Upper lobe of left lung (tissue), 4 donors: ENCODE data around the gene PTPN1.

Experiments used
- EP300 ChIP-seq, 4 donors: sonication (generic); formaldehyde crosslinking; IDR thresholded peaks; one replicate each; pipeline ENCODE4 v1.5.1; 2017; ENCODE audit warnings: antibody characterized with exemption in 4 of 4, control low read depth in 2 of 4
- POLR2A ChIP-seq, 4 donors: fragments of 450-650 bp; IDR thresholded peaks; one replicate each; pipeline ENCODE4 v1.5.1; 2016 to 2017; ENCODE audit warnings: antibody characterized with exemption in 4 of 4, mild to moderate bottlenecking in 2 of 4
- TF ChIP-seq, protein P1 (sequence below), 6 experiments: fragments of 450-650 bp in 4 of 6; fragments of 200-600 bp in 2 of 6; sonication (generic) in 2 of 6; IDR thresholded peaks; one replicate each; pipeline ENCODE4 v1.5.1; 2016 to 2019; ENCODE audit warnings: antibody characterized with exemption in 6 of 6

DNA sequence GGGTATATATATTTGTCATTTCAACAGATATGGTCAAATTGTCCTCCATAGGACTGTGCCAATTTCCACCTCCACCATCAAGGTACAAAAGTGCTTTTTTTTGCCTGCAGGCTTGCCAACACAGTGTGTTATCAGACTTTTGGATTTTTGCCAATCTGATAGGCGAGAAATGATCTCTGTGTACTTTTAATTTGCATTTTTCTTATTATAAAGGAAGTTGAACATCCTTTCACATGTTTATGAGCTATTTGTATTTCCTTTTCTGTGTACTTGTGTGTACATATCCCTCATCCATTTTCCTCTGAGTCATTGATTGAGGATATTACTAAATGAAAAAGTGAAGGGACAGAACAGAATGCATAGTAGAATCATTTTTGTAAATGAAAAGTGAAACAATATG lies 39.0 kb upstream of the PTPN1 start:
- TF ChIP-seq, protein P1, sequence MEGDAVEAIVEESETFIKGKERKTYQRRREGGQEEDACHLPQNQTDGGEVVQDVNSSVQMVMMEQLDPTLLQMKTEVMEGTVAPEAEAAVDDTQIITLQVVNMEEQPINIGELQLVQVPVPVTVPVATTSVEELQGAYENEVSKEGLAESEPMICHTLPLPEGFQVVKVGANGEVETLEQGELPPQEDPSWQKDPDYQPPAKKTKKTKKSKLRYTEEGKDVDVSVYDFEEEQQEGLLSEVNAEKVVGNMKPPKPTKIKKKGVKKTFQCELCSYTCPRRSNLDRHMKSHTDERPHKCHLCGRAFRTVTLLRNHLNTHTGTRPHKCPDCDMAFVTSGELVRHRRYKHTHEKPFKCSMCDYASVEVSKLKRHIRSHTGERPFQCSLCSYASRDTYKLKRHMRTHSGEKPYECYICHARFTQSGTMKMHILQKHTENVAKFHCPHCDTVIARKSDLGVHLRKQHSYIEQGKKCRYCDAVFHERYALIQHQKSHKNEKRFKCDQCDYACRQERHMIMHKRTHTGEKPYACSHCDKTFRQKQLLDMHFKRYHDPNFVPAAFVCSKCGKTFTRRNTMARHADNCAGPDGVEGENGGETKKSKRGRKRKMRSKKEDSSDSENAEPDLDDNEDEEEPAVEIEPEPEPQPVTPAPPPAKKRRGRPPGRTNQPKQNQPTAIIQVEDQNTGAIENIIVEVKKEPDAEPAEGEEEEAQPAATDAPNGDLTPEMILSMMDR (IDR thresholded peaks at IDR 0.05) = no peak
- TF ChIP-seq EP300 (IDR thresholded peaks at IDR 0.05) (peak in 1 of 4 donors; percentile 13), POLR2A (IDR thresholded peaks at IDR 0.05) (no peak)
